HEK293 (cell line): Measurements from ENCODE around the gene PLEKHA7.

Experiments used
- CTCF ChIA-PET: fragments of 350-600 bp; formaldehyde crosslinking; extraction: SDS; loops from one replicate; lab custom pipeline; 2021; ENCODE audit warnings: antibody characterized with exemption; lab: Yijun Ruan, JAX
- POLR2A ChIA-PET: fragments of 300-600 bp; formaldehyde crosslinking; extraction: SDS; loops from one replicate; lab custom pipeline; 2020; ENCODE audit warnings: antibody characterized with exemption, inconsistent platforms; lab: Yijun Ruan, JAX
- H3K27ac ChIP-seq: fragments of 200-500 bp; sonication (Bioruptor generic); 2 replicates; pipeline ENCODE4 v1.5.1; 2014; ENCODE audit warnings: low read depth, low read length, control low read depth, inconsistent platforms; ENCODE audit errors: extremely low read depth
- H3K36me3 ChIP-seq, 2 experiments: fragments of 200-500 bp in 1 of 2; sonication (Bioruptor generic) in 1 of 2; 1 replicate in 1 of 2; 2 replicates in 1 of 2; pipeline ENCODE4 v1.5.1; 2014 to 2017; ENCODE audit warnings: inconsistent platforms in 2 of 2, low read length in 2 of 2; ENCODE audit not compliant: control insufficient read depth in 2 of 2, insufficient read depth in 1 of 2
- H3K4me1 ChIP-seq: fragments of 200-500 bp; sonication (Bioruptor generic); 2 replicates; pipeline ENCODE4 v1.5.1; 2014; ENCODE audit warnings: mild to moderate bottlenecking, low read length, inconsistent platforms; ENCODE audit not compliant: control insufficient read depth, insufficient read depth
- H3K4me3 ChIP-seq: 2 replicates; pipeline ENCODE4 v1.5.1; 2011; ENCODE audit warnings: low read depth, mild to moderate bottlenecking, control low read depth, low read length, moderate library complexity
- H3K9me3 ChIP-seq: fragments of 200-500 bp; sonication (Bioruptor generic); 2 replicates; pipeline ENCODE4 v1.5.1; 2014; ENCODE audit warnings: low read depth, low read length, inconsistent platforms; ENCODE audit not compliant: control insufficient read depth, insufficient read depth
- EGR2 ChIP-seq: fragments of 450-650 bp; formaldehyde crosslinking; IDR thresholded peaks from 2 replicates; pipeline ENCODE4 v1.5.1; 2016; ENCODE audit warnings: low read depth, missing biosample characterization, missing genetic modification characterization
- KLF7 ChIP-seq: fragments of 450-650 bp; formaldehyde crosslinking; IDR thresholded peaks from 2 replicates; pipeline ENCODE4 v1.5.1; 2016; ENCODE audit warnings: missing biosample characterization, missing genetic modification characterization, borderline replicate concordance
- PRDM10 ChIP-seq: fragments of 450-650 bp; formaldehyde crosslinking; IDR thresholded peaks from 2 replicates; pipeline ENCODE4 v1.5.1; 2016; ENCODE audit warnings: missing biosample characterization, missing genetic modification characterization
- REPIN1 ChIP-seq: fragments of 450-650 bp; formaldehyde crosslinking; IDR thresholded peaks from 2 replicates; pipeline ENCODE4 v1.5.1; 2017; ENCODE audit warnings: missing biosample characterization, missing genetic modification characterization, low read depth
- ZBTB7A ChIP-seq: fragments of 450-650 bp; formaldehyde crosslinking; IDR thresholded peaks from 2 replicates; pipeline ENCODE4 v1.5.1; 2016; ENCODE audit warnings: low read depth, missing biosample characterization, missing genetic modification characterization
- ZNF146 ChIP-seq: fragments of 450-650 bp; formaldehyde crosslinking; IDR thresholded peaks from 2 replicates; pipeline ENCODE4 v1.5.1; 2016; ENCODE audit warnings: missing biosample characterization, missing genetic modification characterization
- ZNF211 ChIP-seq: fragments of 450-650 bp; formaldehyde crosslinking; IDR thresholded peaks from 2 replicates; pipeline ENCODE4 v1.5.1; 2016; ENCODE audit warnings: low read depth, missing biosample characterization, missing genetic modification characterization
- ZNF654 ChIP-seq: fragments of 450-650 bp; formaldehyde crosslinking; IDR thresholded peaks from 2 replicates; pipeline ENCODE4 v1.5.1; 2016; ENCODE audit warnings: low read depth, missing biosample characterization, missing genetic modification characterization
- ZNF670 ChIP-seq: fragments of 450-650 bp; formaldehyde crosslinking; IDR thresholded peaks from 2 replicates; pipeline ENCODE4 v1.5.1; 2016; ENCODE audit warnings: missing biosample characterization, missing genetic modification characterization, low read depth
- ZNF677 ChIP-seq: fragments of 450-650 bp; IDR thresholded peaks from 2 replicates; pipeline ENCODE4 v1.5.0; 2018; ENCODE audit warnings: missing biosample characterization, mild to moderate bottlenecking, missing genetic modification characterization, moderate library complexity
- ZNF707 ChIP-seq: fragments of 450-650 bp; formaldehyde crosslinking; IDR thresholded peaks from 2 replicates; pipeline ENCODE4 v1.5.1; 2016; ENCODE audit warnings: missing biosample characterization, missing genetic modification characterization
- ZNF76 ChIP-seq: fragments of 450-650 bp; formaldehyde crosslinking; IDR thresholded peaks from 2 replicates; pipeline ENCODE4; 2016; ENCODE audit warnings: low read depth, missing biosample characterization, missing genetic modification characterization, borderline replicate concordance
- ZNF785 ChIP-seq: fragments of 450-650 bp; formaldehyde crosslinking; IDR thresholded peaks from 2 replicates; pipeline ENCODE4 v1.5.1; 2016; ENCODE audit warnings: missing biosample characterization, missing genetic modification characterization
- TF ChIP-seq, protein P1 (sequence below): fragments of 450-650 bp; formaldehyde crosslinking; IDR thresholded peaks from 2 replicates; pipeline ENCODE4 v1.5.1; 2017; ENCODE audit warnings: missing biosample characterization, missing genetic modification characterization
- TF ChIP-seq, protein P2 (sequence below): fragments of 450-650 bp; formaldehyde crosslinking; IDR thresholded peaks from 2 replicates; pipeline ENCODE4 v1.5.1; 2016; ENCODE audit warnings: missing biosample characterization, missing genetic modification characterization

PLEKHA7 gene

DNA sequence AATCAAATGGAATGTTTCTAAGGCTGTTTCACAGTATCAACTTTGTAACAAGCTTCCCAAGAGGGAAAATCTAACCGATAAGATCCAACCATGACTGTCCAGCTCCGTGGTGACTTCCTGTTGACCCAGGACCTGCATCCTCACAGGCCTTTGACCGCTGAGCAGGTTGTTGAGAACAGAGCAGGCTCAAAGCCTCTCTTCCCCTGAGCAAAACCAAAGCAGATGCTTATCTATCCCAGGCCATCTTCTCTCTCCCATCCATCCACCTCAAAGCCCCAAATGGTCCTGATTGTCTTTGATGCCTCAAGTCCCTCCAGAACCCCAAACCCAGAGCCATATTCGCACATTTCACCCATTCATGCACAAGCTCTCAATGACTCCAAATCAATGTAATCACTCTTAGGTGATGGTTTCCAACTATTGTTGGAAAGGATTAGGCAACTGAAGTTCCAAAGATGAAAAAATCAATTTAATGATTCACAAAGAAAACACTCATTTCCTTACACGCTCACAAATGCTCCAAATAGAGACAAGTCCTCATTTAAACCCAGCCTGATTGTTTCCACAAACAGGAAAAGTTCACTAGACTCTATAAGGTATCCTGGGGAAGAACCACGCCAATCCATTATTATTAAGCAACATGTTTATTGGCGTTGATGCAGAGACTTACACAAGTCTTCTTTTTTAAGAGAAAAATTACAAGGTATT is 227.0 kb downstream of the PLEKHA7 start:
- CTCF ChIA-PET, result interaction anchor here (0.7 to 5.8 kb wide), 9 partner anchors 14 to 289 kb away, joined by 3 to 40 read pairs (median 7); no protein-coding TSS in a partner anchor
- Histone ChIP-seq H3K27ac (no peak overlapping the region), H3K4me3 (no peak overlapping the region), H3K9me3 (no peaks in the 10 kb centered on the region), H3K36me3 (peaks cover 0 to 22% of the 10 kb centered on the region in 2 experiments; a peak in 1 of 3 replicates), H3K4me1 (no peaks in the 10 kb centered on the region)
- POLR2A ChIA-PET, result no interaction called here
- no peak for TF ChIP-seq ZNF211
- no peak for TF ChIP-seq ZNF76 (tag by site-specific recombination)
- no peak for TF ChIP-seq ZNF670 (tag by site-specific recombination)
- no peak for TF ChIP-seq ZBTB7A
- TF ChIP-seq ZNF146 (tag by site-specific recombination), result no peak
- no peak for TF ChIP-seq REPIN1 (tag by site-specific recombination)
- no peak for TF ChIP-seq ZNF785 (tag by site-specific recombination)

DNA sequence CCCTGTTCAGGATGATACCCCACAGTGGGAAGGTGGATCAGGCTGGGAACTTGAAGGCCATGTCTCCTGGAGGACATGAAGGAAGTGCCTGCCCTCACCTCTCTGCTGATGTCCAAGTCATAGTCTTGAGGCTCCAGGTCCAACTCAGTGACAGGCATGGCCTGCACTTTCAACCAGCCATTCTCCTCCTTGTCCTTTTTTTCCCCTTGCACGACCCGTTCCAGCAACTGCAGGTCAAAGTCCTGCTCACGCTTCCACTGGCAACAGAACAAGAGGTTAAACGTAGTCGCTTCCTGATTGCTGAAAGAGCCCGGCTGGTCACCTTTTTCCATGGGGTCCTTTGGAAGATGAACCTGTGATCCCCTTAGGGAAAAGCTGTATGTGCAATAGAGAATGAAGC is 228.1 kb downstream of the PLEKHA7 start:
- TF ChIP-seq ZNF677 (tag by site-specific recombination), result no peak
- no peak for TF ChIP-seq EGR2 (tag by site-specific recombination)
- no peak for TF ChIP-seq KLF7 (tag by site-specific recombination)
- no peak for TF ChIP-seq ZNF707 (tag by site-specific recombination)
- no peak for TF ChIP-seq PRDM10 (tag by site-specific recombination)
- TF ChIP-seq, all 188 proteins: peak for 0
- H3K27ac ChIP-seq, result no peak overlapping the region
- ChIA-PET CTCF (interaction anchor here (0.6 to 5.8 kb wide), 25 partner anchors 10 to 1720 kb away, joined by 3 to 40 read pairs (median 4); no protein-coding TSS in a partner anchor), POLR2A (interaction anchor here (0.6 kb wide), 1 partner anchor 309 kb away, joined by 3 read pairs; no protein-coding TSS in a partner anchor)
- H3K9me3 ChIP-seq, result no peaks in the 10 kb centered on the region
- H3K4me1 ChIP-seq, result no peaks in the 10 kb centered on the region
- peaks cover 0 to 20% of the 10 kb centered on the region in 2 experiments; a peak in 1 of 3 replicates for H3K36me3 ChIP-seq
- H3K4me3 ChIP-seq, result no peak overlapping the region

DNA sequence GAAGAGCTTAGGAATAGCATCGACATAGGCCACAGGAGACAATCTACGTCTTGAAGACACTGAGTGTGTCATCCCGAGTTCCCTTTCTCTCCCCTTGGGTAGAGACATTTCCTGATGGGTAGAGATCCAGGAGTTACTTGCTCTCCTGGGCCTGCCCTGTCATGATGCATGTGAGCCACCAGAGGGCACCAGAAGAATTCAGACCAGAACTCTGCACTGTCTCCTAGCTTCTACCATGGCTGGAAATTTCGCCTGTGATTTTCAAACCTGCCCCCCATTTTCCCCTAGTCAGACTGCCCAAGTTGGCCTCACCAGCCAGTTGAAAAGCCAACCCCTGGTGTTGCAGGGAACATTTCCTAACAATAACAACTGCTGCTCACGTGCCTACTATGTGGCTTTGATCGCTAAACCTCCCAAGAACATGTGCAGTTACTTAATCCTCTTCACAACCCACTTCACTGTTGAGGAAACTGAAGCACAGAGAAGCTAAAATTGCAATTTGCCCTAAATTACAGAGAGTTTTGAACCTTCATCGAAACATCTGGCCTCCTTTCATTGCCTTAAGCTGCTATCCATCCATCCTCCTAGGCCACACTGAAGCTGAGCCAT is 228.6 kb downstream of the PLEKHA7 start:
- H3K9me3 ChIP-seq, result no peaks in the 10 kb centered on the region
- H3K4me1 ChIP-seq, result no peaks in the 10 kb centered on the region
- H3K36me3 ChIP-seq, result peaks cover 0 to 18% of the 10 kb centered on the region in 2 experiments; a peak in 1 of 3 replicates
- TF ChIP-seq, protein P1, sequence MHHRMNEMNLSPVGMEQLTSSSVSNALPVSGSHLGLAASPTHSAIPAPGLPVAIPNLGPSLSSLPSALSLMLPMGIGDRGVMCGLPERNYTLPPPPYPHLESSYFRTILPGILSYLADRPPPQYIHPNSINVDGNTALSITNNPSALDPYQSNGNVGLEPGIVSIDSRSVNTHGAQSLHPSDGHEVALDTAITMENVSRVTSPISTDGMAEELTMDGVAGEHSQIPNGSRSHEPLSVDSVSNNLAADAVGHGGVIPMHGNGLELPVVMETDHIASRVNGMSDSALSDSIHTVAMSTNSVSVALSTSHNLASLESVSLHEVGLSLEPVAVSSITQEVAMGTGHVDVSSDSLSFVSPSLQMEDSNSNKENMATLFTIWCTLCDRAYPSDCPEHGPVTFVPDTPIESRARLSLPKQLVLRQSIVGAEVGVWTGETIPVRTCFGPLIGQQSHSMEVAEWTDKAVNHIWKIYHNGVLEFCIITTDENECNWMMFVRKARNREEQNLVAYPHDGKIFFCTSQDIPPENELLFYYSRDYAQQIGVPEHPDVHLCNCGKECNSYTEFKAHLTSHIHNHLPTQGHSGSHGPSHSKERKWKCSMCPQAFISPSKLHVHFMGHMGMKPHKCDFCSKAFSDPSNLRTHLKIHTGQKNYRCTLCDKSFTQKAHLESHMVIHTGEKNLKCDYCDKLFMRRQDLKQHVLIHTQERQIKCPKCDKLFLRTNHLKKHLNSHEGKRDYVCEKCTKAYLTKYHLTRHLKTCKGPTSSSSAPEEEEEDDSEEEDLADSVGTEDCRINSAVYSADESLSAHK (tag by site-specific recombination), result no peak
- TF ChIP-seq, protein P2, sequence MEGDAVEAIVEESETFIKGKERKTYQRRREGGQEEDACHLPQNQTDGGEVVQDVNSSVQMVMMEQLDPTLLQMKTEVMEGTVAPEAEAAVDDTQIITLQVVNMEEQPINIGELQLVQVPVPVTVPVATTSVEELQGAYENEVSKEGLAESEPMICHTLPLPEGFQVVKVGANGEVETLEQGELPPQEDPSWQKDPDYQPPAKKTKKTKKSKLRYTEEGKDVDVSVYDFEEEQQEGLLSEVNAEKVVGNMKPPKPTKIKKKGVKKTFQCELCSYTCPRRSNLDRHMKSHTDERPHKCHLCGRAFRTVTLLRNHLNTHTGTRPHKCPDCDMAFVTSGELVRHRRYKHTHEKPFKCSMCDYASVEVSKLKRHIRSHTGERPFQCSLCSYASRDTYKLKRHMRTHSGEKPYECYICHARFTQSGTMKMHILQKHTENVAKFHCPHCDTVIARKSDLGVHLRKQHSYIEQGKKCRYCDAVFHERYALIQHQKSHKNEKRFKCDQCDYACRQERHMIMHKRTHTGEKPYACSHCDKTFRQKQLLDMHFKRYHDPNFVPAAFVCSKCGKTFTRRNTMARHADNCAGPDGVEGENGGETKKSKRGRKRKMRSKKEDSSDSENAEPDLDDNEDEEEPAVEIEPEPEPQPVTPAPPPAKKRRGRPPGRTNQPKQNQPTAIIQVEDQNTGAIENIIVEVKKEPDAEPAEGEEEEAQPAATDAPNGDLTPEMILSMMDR, result peak; percentile 54; the same call in 1 of the 2 replicates
- TF ChIP-seq REPIN1 (tag by site-specific recombination), result no peak
- peak; percentile 18; the same call in 1 of the 2 replicates for TF ChIP-seq PRDM10 (tag by site-specific recombination)
- peak; percentile 63 for TF ChIP-seq ZNF654 (tag by site-specific recombination)
- POLR2A ChIA-PET, result interaction anchor here (0.6 kb wide), 1 partner anchor 310 kb away, joined by 3 read pairs; no protein-coding TSS in a partner anchor
- no peak overlapping the region for H3K4me3 ChIP-seq
- H3K27ac ChIP-seq, result no peak overlapping the region
- CTCF ChIA-PET, result interaction anchor here (0.6 to 5.8 kb wide), 30 partner anchors 9 to 1721 kb away, joined by 3 to 40 read pairs (median 4); no protein-coding TSS in a partner anchor
